HEK293T (cell line): ENCODE measurements around the gene MYO1A.

Source experiments
- CTBP1 ChIP-seq: fragments of 450-650 bp; IDR thresholded peaks from 2 replicates; pipeline ENCODE4 v1.6.1; 2016; ENCODE audit warnings: borderline replicate concordance
- ELF4 ChIP-seq: fragments of 450-650 bp; IDR thresholded peaks from 2 replicates; pipeline ENCODE4 v1.6.1; 2017; ENCODE audit warnings: antibody characterized with exemption
- FOXM1 ChIP-seq: fragments of 450-650 bp; IDR thresholded peaks from 2 replicates; pipeline ENCODE4 v1.6.1; 2017; ENCODE audit warnings: mild to moderate bottlenecking, borderline replicate concordance
- HDGF ChIP-seq: fragments of 450-650 bp; IDR thresholded peaks from 2 replicates; pipeline ENCODE4 v1.6.1; 2017; ENCODE audit warnings: antibody characterized with exemption, borderline replicate concordance
- L3MBTL2 ChIP-seq: fragments of 450-650 bp; conservative IDR thresholded peaks from 2 replicates; pipeline ENCODE4 v1.6.1; 2016; ENCODE audit warnings: mild to moderate bottlenecking
- NFRKB ChIP-seq: fragments of 450-650 bp; IDR thresholded peaks from 2 replicates; pipeline ENCODE4 v1.6.1; 2016; ENCODE audit warnings: mild to moderate bottlenecking, moderate library complexity
- SP1 ChIP-seq: fragments of 450-650 bp; IDR thresholded peaks from 2 replicates; pipeline ENCODE4 v1.6.1; 2017
- TARDBP ChIP-seq: fragments of 450-650 bp; IDR thresholded peaks from 2 replicates; pipeline ENCODE4 v1.6.1; 2016

- TF ChIP-seq HDGF = no peak
- no peak for TF ChIP-seq L3MBTL2
- no peak for TF ChIP-seq NFRKB
- TF ChIP-seq SP1 = no peak
- TF ChIP-seq TARDBP = no peak
- TF ChIP-seq ELF4 = no peak
- no peak for TF ChIP-seq CTBP1
- no peak for TF ChIP-seq FOXM1
Observed at GRCh38 chr12:56980941-56981530, 68.9 kb downstream of the MYO1A start.
